DND-41 (cell line): Measurements from ENCODE around the gene AREL1.

Source experiments
- ATAC-seq: fragments of 200-7000 bp; cut with Tn5 transposase; 3 replicates; pipeline ENCODE4 v1.9.1; 2021; ENCODE audit warnings: low read depth; ENCODE audit not compliant: insufficient read depth
- DNase-seq: peaks from one replicate; pipeline ENCODE4 v3.0.0-alpha.2; 2020
- H2AFZ ChIP-seq: 2 replicates; pipeline ENCODE4 v1.6.0; 2012; ENCODE audit warnings: low read depth, low read length
- H3K27ac ChIP-seq: 2 replicates; pipeline ENCODE4 v1.5.1; 2012; ENCODE audit warnings: low read length, inconsistent platforms
- H3K27me3 ChIP-seq: fragments of 200-600 bp; sonication (generic); 2 replicates; pipeline ENCODE4 v1.6.0; 2012; ENCODE audit warnings: low read length, mild to moderate bottlenecking, inconsistent platforms; ENCODE audit not compliant: insufficient read depth, poor library complexity
- H3K36me3 ChIP-seq: 2 replicates; pipeline ENCODE4 v1.5.1; 2012; ENCODE audit warnings: low read length, inconsistent platforms; ENCODE audit not compliant: insufficient read depth
- H3K4me1 ChIP-seq: 2 replicates; pipeline ENCODE4 v1.5.1; 2012; ENCODE audit warnings: mild to moderate bottlenecking, low read length; ENCODE audit not compliant: insufficient read depth
- H3K4me2 ChIP-seq: 2 replicates; pipeline ENCODE4 v1.6.0; 2012; ENCODE audit warnings: mild to moderate bottlenecking, moderate library complexity, low read length, inconsistent platforms; ENCODE audit not compliant: insufficient read depth
- H3K4me3 ChIP-seq, 2 experiments: fragments of 200-600 bp in 1 of 2; shearing (Covaris generic) in 1 of 2; 2 replicates each; pipeline ENCODE4 v1.5.1; 2012 to 2016; ENCODE audit warnings: inconsistent platforms in 2 of 2, low read length in 2 of 2, mild to moderate bottlenecking in 2 of 2, low read depth in 1 of 2, moderate library complexity in 1 of 2
- H3K79me2 ChIP-seq: 2 replicates; pipeline ENCODE4 v1.6.0; 2012; ENCODE audit warnings: low read length, inconsistent platforms; ENCODE audit not compliant: insufficient read depth
- H3K9ac ChIP-seq: 2 replicates; pipeline ENCODE4 v1.6.0; 2012; ENCODE audit warnings: low read depth, mild to moderate bottlenecking, inconsistent platforms, low read length, moderate library complexity
- H3K9me3 ChIP-seq: 2 replicates; pipeline ENCODE4 v1.5.1; 2012; ENCODE audit warnings: low read length, moderate library complexity, mild to moderate bottlenecking, inconsistent platforms; ENCODE audit not compliant: insufficient read depth, severe bottlenecking
- H4K20me1 ChIP-seq: 2 replicates; pipeline ENCODE4 v1.6.0; 2012; ENCODE audit warnings: low read length; ENCODE audit not compliant: insufficient read depth
- CTCF ChIP-seq: IDR thresholded peaks from 2 replicates; pipeline ENCODE4 v1.5.1; 2012; ENCODE audit warnings: borderline replicate concordance, low read length, moderate library complexity, mild to moderate bottlenecking; ENCODE audit not compliant: poor library complexity, severe bottlenecking; ENCODE audit errors: extremely low read depth
- EZH2 ChIP-seq: IDR thresholded peaks from 3 replicates; pipeline ENCODE4 v1.6.1; 2012; ENCODE audit warnings: borderline replicate concordance, low read depth, mild to moderate bottlenecking, moderate library complexity, low read length, inconsistent platforms; ENCODE audit not compliant: severe bottlenecking

AREL1 gene

GRCh38 chr14:74661726-74662450, 51.0 kb downstream of the AREL1 start:
- DNase-seq, result no peak
- H2AFZ ChIP-seq, result no peak overlapping the region
- no peak overlapping the region for H3K27ac ChIP-seq
- H3K4me2 ChIP-seq, result no peak overlapping the region
- H3K9me3 ChIP-seq, result no peaks in the 10 kb centered on the region
- H3K4me1 ChIP-seq, result no peaks in the 10 kb centered on the region
- ATAC-seq, result no peak
- peaks cover 61% of the 10 kb centered on the region for H3K36me3 ChIP-seq
- H3K27me3 ChIP-seq, result no peaks in the 10 kb centered on the region
- no peaks in the 10 kb centered on the region for H3K79me2 ChIP-seq
- H4K20me1 ChIP-seq, result no peaks in the 10 kb centered on the region
- TF ChIP-seq EZH2, result no peak
- no peak for TF ChIP-seq CTCF
- no peak overlapping the region for H3K4me3 ChIP-seq
- no peak overlapping the region for H3K9ac ChIP-seq

- TF ChIP-seq EZH2 (no peak), CTCF (no peak)
- Histone ChIP-seq H3K79me2 (no peaks in the 10 kb centered on the region), H2AFZ (no peak overlapping the region), H3K9me3 (no peaks in the 10 kb centered on the region), H3K27me3 (no peaks in the 10 kb centered on the region), H4K20me1 (no peaks in the 10 kb centered on the region), H3K4me3 (no peak overlapping the region), H3K27ac (no peak overlapping the region), H3K9ac (no peak overlapping the region), H3K4me2 (no peak overlapping the region), H3K36me3 (peaks cover 58% of the 10 kb centered on the region), H3K4me1 (no peaks in the 10 kb centered on the region)
- no peak for ATAC-seq
- DNase-seq, result no peak
These were observed 52.0 kb downstream of the AREL1 start for GRCh38 chr14:74660863-74661262.

- no peak overlapping the region for H2AFZ ChIP-seq
- H3K36me3 ChIP-seq, result peaks cover 58% of the 10 kb centered on the region
- H3K79me2 ChIP-seq, result no peaks in the 10 kb centered on the region
- H3K9me3 ChIP-seq, result no peaks in the 10 kb centered on the region
- no peak for DNase-seq
- H3K4me1 ChIP-seq, result no peaks in the 10 kb centered on the region
- H3K4me2 ChIP-seq, result no peak overlapping the region
- no peak for TF ChIP-seq CTCF
- no peak for TF ChIP-seq EZH2
- H4K20me1 ChIP-seq, result no peaks in the 10 kb centered on the region
- no peak overlapping the region for H3K9ac ChIP-seq
- no peak for ATAC-seq
- H3K27me3 ChIP-seq, result no peaks in the 10 kb centered on the region
- no peak overlapping the region for H3K27ac ChIP-seq
- H3K4me3 ChIP-seq, result no peak overlapping the region
These were observed 52.7 kb downstream of the AREL1 start for GRCh38 chr14:74660167-74660566.
